SU-DHL-6 (cell line): Measurements from ENCODE around the gene WDR38.

Experiments
- H2AFZ ChIP-seq: fragments of 200-600 bp; sonication (generic); 2 replicates; pipeline ENCODE4 v1.6.1; 2014; ENCODE audit warnings: low read depth, mild to moderate bottlenecking, moderate library complexity, mixed read lengths, antibody characterized with exemption, low read length; ENCODE audit not compliant: severe bottlenecking
- H3F3A ChIP-seq: fragments of 200-600 bp; shearing (Covaris generic); 2 replicates; pipeline ENCODE4 v1.6.0; 2016; ENCODE audit warnings: antibody characterized with exemption, mild to moderate bottlenecking; ENCODE audit not compliant: insufficient read depth
- H3K27ac ChIP-seq: fragments of 200-600 bp; sonication (generic); 2 replicates; pipeline ENCODE4 v1.5.1; 2016; ENCODE audit warnings: low read depth, mild to moderate bottlenecking, low read length, moderate library complexity, mixed read lengths
- H3K27me3 ChIP-seq: fragments of 200-600 bp; sonication (generic), shearing (Covaris generic); 2 replicates; pipeline ENCODE4 v1.6.0; 2014; ENCODE audit warnings: mild to moderate bottlenecking, low read length
- H3K36me3 ChIP-seq: fragments of 200-600 bp; sonication (generic); 2 replicates; pipeline ENCODE4 v1.6.1; 2014; ENCODE audit warnings: mild to moderate bottlenecking, low read length, mixed read lengths
- H3K4me2 ChIP-seq: fragments of 300-600, 200-600 bp; shearing (Covaris generic), sonication (generic); 2 replicates; pipeline ENCODE4 v1.6.0; 2014; ENCODE audit warnings: low read length, low read depth, mild to moderate bottlenecking; ENCODE audit not compliant: poor library complexity, severe bottlenecking
- H3K4me3 ChIP-seq: fragments of 200-600 bp; sonication (generic); 2 replicates; pipeline ENCODE4 v1.5.1; 2014; ENCODE audit warnings: antibody characterized with exemption, low read length, mild to moderate bottlenecking, mixed read lengths; ENCODE audit not compliant: insufficient read depth, poor library complexity, severe bottlenecking
- H3K79me2 ChIP-seq: fragments of 200-600 bp; sonication (generic); 2 replicates; pipeline ENCODE4 v1.6.1; 2014; ENCODE audit warnings: mild to moderate bottlenecking, low read length, moderate library complexity; ENCODE audit not compliant: insufficient read depth
- H3K9ac ChIP-seq: fragments of 200-600 bp; sonication (generic); 2 replicates; pipeline ENCODE4 v1.7.0; 2014; ENCODE audit warnings: mild to moderate bottlenecking, low read length
- H3K9me2 ChIP-seq: fragments of 200-600 bp; sonication (generic); replicated peaks from 2 replicates; pipeline ENCODE4 v1.6.1; 2014; ENCODE audit warnings: low read length; ENCODE audit not compliant: insufficient read depth
- H3K9me3 ChIP-seq: fragments of 200-600 bp; sonication (generic); 2 replicates; pipeline ENCODE4 v1.6.1; 2014; ENCODE audit warnings: low read length, mixed read lengths; ENCODE audit not compliant: insufficient read depth
- H4K20me1 ChIP-seq: fragments of 200-600 bp; sonication (generic); 2 replicates; pipeline ENCODE4 v1.6.1; 2014; ENCODE audit warnings: low read depth, mild to moderate bottlenecking, antibody characterized with exemption, low read length, moderate library complexity, mixed read lengths
- CTCF ChIP-seq: fragments of 200-600 bp; sonication (generic); IDR thresholded peaks from one replicate; pipeline ENCODE4 v1.5.1; 2017; ENCODE audit warnings: antibody characterized with exemption, mild to moderate bottlenecking, low read length, moderate library complexity; ENCODE audit not compliant: insufficient read depth, poor library complexity, severe bottlenecking
- EZH2phosphoT487 ChIP-seq: fragments of 200-600 bp; sonication (generic), shearing (Covaris generic); conservative IDR thresholded peaks from 2 replicates; pipeline ENCODE4 v1.6.1; 2018; ENCODE audit warnings: mild to moderate bottlenecking, antibody characterized with exemption, low read length, moderate library complexity, mixed read lengths

Gene WDR38

GRCh38 chr9:124873664-124874063 lies 20.4 kb downstream of the WDR38 start:
- Histone ChIP-seq H3K36me3 (peaks cover 3% of the 10 kb centered on the region), H3K9me3 (no peaks in the 10 kb centered on the region), H3K79me2 (peaks cover 57% of the 10 kb centered on the region), H4K20me1 (peaks cover 11% of the 10 kb centered on the region; the same call in 1 of the 2 replicates), H3K9ac (no peak overlapping the region), H2AFZ (no peak overlapping the region), H3K4me3 (no peak overlapping the region), H3K27me3 (no peaks in the 10 kb centered on the region), H3K4me2 (no peak overlapping the region), H3F3A (peaks cover 13% of the 10 kb centered on the region), H3K27ac (no peak overlapping the region), H3K9me2 (no peaks in the 10 kb centered on the region)
- TF ChIP-seq EZH2phosphoT487 (no peak), CTCF (no peak)

- peaks cover 10% of the 10 kb centered on the region; the same call in 1 of the 2 replicates for H4K20me1 ChIP-seq
- TF ChIP-seq EZH2phosphoT487 (no peak), CTCF (no peak)
Observed at GRCh38 chr9:124875501-124875900, 22.2 kb downstream of the WDR38 start.

GRCh38 chr9:124877021-124877782 lies 23.9 kb downstream of the WDR38 start:
- no peak overlapping the region for H3K4me2 ChIP-seq
- H3K27me3 ChIP-seq = no peaks in the 10 kb centered on the region
- H3K36me3 ChIP-seq = peaks cover 3% of the 10 kb centered on the region; the same call in 1 of the 2 replicates
- H3F3A ChIP-seq = peaks cover 22% of the 10 kb centered on the region
- no peaks in the 10 kb centered on the region; the same call in 1 of the 2 replicates for H4K20me1 ChIP-seq
- H3K9ac ChIP-seq = no peak overlapping the region
- H2AFZ ChIP-seq = no peak overlapping the region
- no peaks in the 10 kb centered on the region for H3K9me3 ChIP-seq
- H3K79me2 ChIP-seq = peaks cover 24% of the 10 kb centered on the region
- no peak overlapping the region for H3K4me3 ChIP-seq
- TF ChIP-seq CTCF = no peak
- TF ChIP-seq EZH2phosphoT487 = no peak
- no peaks in the 10 kb centered on the region for H3K9me2 ChIP-seq
- no peak overlapping the region for H3K27ac ChIP-seq

More at GRCh38 chr9:124875501-124875900, 22.2 kb downstream of the WDR38 start:
- Histone ChIP-seq H3K27me3 (no peaks in the 10 kb centered on the region), H3K4me3 (no peak overlapping the region), H3K27ac (no peak overlapping the region), H2AFZ (no peak overlapping the region), H3K9me3 (no peaks in the 10 kb centered on the region), H3K9ac (no peak overlapping the region), H3K79me2 (peaks cover 41% of the 10 kb centered on the region), H3K9me2 (no peaks in the 10 kb centered on the region), H3K36me3 (peaks cover 3% of the 10 kb centered on the region; the same call in 1 of the 2 replicates), H3K4me2 (no peak overlapping the region), H3F3A (peaks cover 22% of the 10 kb centered on the region)
